ENCODE measurements around the gene EGFL8.
"Not testable (repeated sequence)": the region's sequence is repeated elsewhere in the genome, so short reads cannot be mapped to it uniquely, and the experiment has no call there.

The EGFL8 gene

GRCh38 chr6:32184084-32184640, 19.8 kb downstream of the EGFL8 start, which contains the start of gene AGER:
Gene AGER, minus strand, starts transcription at chr6:32184253. Its CDS starts 31 bp downstream, at chr6:32184222.
- no peak for DNase-seq (ENCODE audit: low read depth)

- DNase-seq (ENCODE audit: low read depth), result peak; percentile 63
These were observed 21.3 kb downstream of the EGFL8 start for GRCh38 chr6:32185681-32186131.

GRCh38 chr6:32186151-32186840, 21.9 kb downstream of the EGFL8 start:
- DNase-seq (ENCODE audit: low read depth), result not testable (repeated sequence)

- no peak for DNase-seq (ENCODE audit: low read depth)
These were observed 22.8 kb downstream of the EGFL8 start for GRCh38 chr6:32187009-32187709.

GRCh38 chr6:32187725-32188380, 23.5 kb downstream of the EGFL8 start:
- not testable (repeated sequence) for DNase-seq (ENCODE audit: low read depth)

- no peak for DNase-seq (ENCODE audit: low read depth)
These were observed 24.1 kb downstream of the EGFL8 start for GRCh38 chr6:32188381-32189068.

GRCh38 chr6:32189069-32189741, 24.8 kb downstream of the EGFL8 start:
- DNase-seq (ENCODE audit: low read depth), result no peak

GRCh38 chr6:32189742-32190053, 25.3 kb downstream of the EGFL8 start:
- no peak for DNase-seq (ENCODE audit: low read depth)

- peak; percentile 74 for DNase-seq (ENCODE audit: low read depth)
These were observed 25.9 kb downstream of the EGFL8 start, which contains the start of gene PBX2 for GRCh38 chr6:32190054-32190851. Gene PBX2, minus strand, starts transcription at chr6:32190202. Its CDS starts 287 bp downstream, at chr6:32189915.

GRCh38 chr6:32190911-32191677, 26.7 kb downstream of the EGFL8 start:
- no peak for DNase-seq (ENCODE audit: low read depth)

- peak; percentile 46 for DNase-seq (ENCODE audit: low read depth)
These were observed 27.6 kb downstream of the EGFL8 start for GRCh38 chr6:32191696-32192607.

GRCh38 chr6:32192608-32193039, 28.2 kb downstream of the EGFL8 start, which contains the start of gene GPSM3:
Gene GPSM3, minus strand, starts transcription at chr6:32192643. Its CDS starts 130 bp downstream, at chr6:32192513.
- peak; percentile 35 for DNase-seq (ENCODE audit: low read depth)

- DNase-seq (ENCODE audit: low read depth), result not testable (repeated sequence)
These were observed 28.7 kb downstream of the EGFL8 start for GRCh38 chr6:32193096-32193495.

GRCh38 chr6:32194388-32194787, 30.0 kb downstream of the EGFL8 start:
- no peak for DNase-seq (ENCODE audit: low read depth)

GRCh38 chr6:32194825-32195651, 30.6 kb downstream of the EGFL8 start:
- no peak for DNase-seq (ENCODE audit: low read depth)

GRCh38 chr6:32195652-32195901, 31.2 kb downstream of the EGFL8 start:
- peak; percentile 99 for DNase-seq (ENCODE audit: low read depth)

- DNase-seq (ENCODE audit: low read depth), result peak; percentile 51
These were observed 31.7 kb downstream of the EGFL8 start for GRCh38 chr6:32195902-32196681.

All from T-helper 22 cell (primary cell).